ENCODE data around the gene PLEKHM3. TPM values are rescaled to one million over a fixed set of nuclear protein-coding genes. Genes with fewer than 3 reads are reported as not detected.
"Not testable (repeated sequence)": the region's sequence is repeated elsewhere in the genome, so short reads cannot be mapped to it uniquely, and the experiment has no call there.

Gene PLEKHM3
- polyA plus RNA-seq, 3 donors, result 11.5 to 13.9 (median 12.1) TPM

- no peak for DNase-seq
Observed at GRCh38 chr2:207828361-207829057, 196.8 kb downstream of the PLEKHM3 start.

GRCh38 chr2:207825978-207826377 lies 199.3 kb downstream of the PLEKHM3 start:
- no peak for DNase-seq

GRCh38 chr2:207825045-207825954 lies 200.0 kb downstream of the PLEKHM3 start:
- no peak for DNase-seq

- no peak for DNase-seq
Observed at GRCh38 chr2:207823865-207824264, 201.5 kb downstream of the PLEKHM3 start.

- DNase-seq, result peak; percentile 27
Observed at GRCh38 chr2:207819839-207820784, 205.2 kb downstream of the PLEKHM3 start.

- no peak for DNase-seq
Observed at GRCh38 chr2:207819021-207819797, 206.1 kb downstream of the PLEKHM3 start.

GRCh38 chr2:207816546-207816945 lies 208.8 kb downstream of the PLEKHM3 start:
- DNase-seq, result no peak

- no peak for DNase-seq
Observed at GRCh38 chr2:207815254-207815653, 210.1 kb downstream of the PLEKHM3 start.

GRCh38 chr2:207813942-207814341 lies 211.4 kb downstream of the PLEKHM3 start:
- DNase-seq, result no peak

GRCh38 chr2:207813221-207813916 lies 212.0 kb downstream of the PLEKHM3 start:
- no peak for DNase-seq

GRCh38 chr2:207812726-207813080 lies 212.6 kb downstream of the PLEKHM3 start:
- DNase-seq, result no peak

GRCh38 chr2:207812058-207812725 lies 213.1 kb downstream of the PLEKHM3 start:
- no peak for DNase-seq

- not testable (repeated sequence) for DNase-seq
Observed at GRCh38 chr2:207811658-207812057, 213.7 kb downstream of the PLEKHM3 start.

GRCh38 chr2:207810200-207810788 lies 215.0 kb downstream of the PLEKHM3 start:
- no peak for DNase-seq

- no peak for DNase-seq
Observed at GRCh38 chr2:207808119-207808518, 217.2 kb downstream of the PLEKHM3 start.

GRCh38 chr2:207807516-207807915 lies 217.8 kb downstream of the PLEKHM3 start:
- DNase-seq, result no peak

- DNase-seq, result no peak
Observed at GRCh38 chr2:207805566-207806226, 219.6 kb downstream of the PLEKHM3 start.

GRCh38 chr2:207802650-207803049 lies 222.7 kb downstream of the PLEKHM3 start:
- no peak for DNase-seq

GRCh38 chr2:207801259-207801658 lies 224.1 kb downstream of the PLEKHM3 start:
- DNase-seq, result no peak

All from renal pelvis (tissue), 4 donors.